PC-9 (cell line): Measurements from ENCODE around the gene SDK1. TPM values are rescaled to one million over a fixed set of nuclear protein-coding genes. Genes with fewer than 3 reads are reported as not detected.

Source experiments
- BruUV-seq: library from RNA; stranded (reverse); fragments of 400-500 nt; replicated peaks from 2 replicates; lab custom pipeline; 2021; lab: Mats Ljungman, UMichigan
- CTCF ChIA-PET: fragments of 300-600 bp; sonication (Branson Sonifier 250); formaldehyde crosslinking; loops from one replicate; lab custom pipeline; 2022; ENCODE audit warnings: antibody characterized with exemption; lab: Charles Lee
- POLR2A ChIA-PET: fragments of 300-600 bp; sonication (Branson Sonifier 250); formaldehyde crosslinking; loops from one replicate; lab custom pipeline; 2022; ENCODE audit warnings: antibody characterized with exemption; ENCODE audit not compliant: unreplicated experiment; lab: Charles Lee
- DNase-seq, 2 experiments: peaks; one replicate each; pipeline versions ENCODE4 v3.0.0 to v3.0.0-alpha.2; 2015 to 2022; ENCODE audit warnings: mixed read lengths in 1 of 2
- H2AFZ ChIP-seq: fragments of 200-600 bp; sonication (generic); 2 replicates; pipeline ENCODE4 v1.8.1; 2017; ENCODE audit warnings: antibody characterized with exemption
- H3F3A ChIP-seq: fragments of 200-600 bp; sonication (generic); 2 replicates; pipeline ENCODE4 v1.8.1; 2017; ENCODE audit warnings: antibody characterized with exemption, mild to moderate bottlenecking, low read depth; ENCODE audit not compliant: insufficient read depth
- H3K27ac ChIP-seq: fragments of 200-600 bp; sonication (generic); 2 replicates; pipeline ENCODE4 v1.6.1; 2016; ENCODE audit warnings: mixed run types
- H3K27me3 ChIP-seq: fragments of 200-600 bp; sonication (generic); 2 replicates; pipeline ENCODE4 v1.6.1; 2016; ENCODE audit warnings: low read depth, mixed run types; ENCODE audit not compliant: insufficient read depth
- H3K36me3 ChIP-seq: fragments of 200-600 bp; sonication (generic); 2 replicates; pipeline ENCODE4 v1.6.1; 2016; ENCODE audit warnings: low read depth, mixed run types
- H3K4me1 ChIP-seq: fragments of 200-600 bp; sonication (generic); replicated peaks from 2 replicates; pipeline ENCODE4 v1.6.1; 2016; ENCODE audit warnings: mixed run types; ENCODE audit not compliant: insufficient read depth
- H3K4me2 ChIP-seq: fragments of 200-600 bp; sonication (generic); 2 replicates; pipeline ENCODE4 v1.6.1; 2017; ENCODE audit warnings: mixed run types
- H3K4me3 ChIP-seq: fragments of 200-600 bp; sonication (generic); 2 replicates; pipeline ENCODE4 v1.6.1; 2016; ENCODE audit warnings: mixed run types
- H3K79me2 ChIP-seq: fragments of 200-600 bp; sonication (generic); 2 replicates; pipeline ENCODE4 v1.6.1; 2017; ENCODE audit warnings: low read depth, mixed run types
- H3K9me2 ChIP-seq: fragments of 200-600 bp; sonication (generic); 2 replicates; pipeline ENCODE4 v1.8.1; 2017; ENCODE audit warnings: mild to moderate bottlenecking; ENCODE audit not compliant: insufficient read depth
- H3K9me3 ChIP-seq: fragments of 200-600 bp; sonication (generic); 2 replicates; pipeline ENCODE4 v1.8.1; 2016; ENCODE audit warnings: low read depth; ENCODE audit not compliant: insufficient read depth
- H4K20me1 ChIP-seq: fragments of 200-600 bp; sonication (generic); 2 replicates; pipeline ENCODE4 v1.8.1; 2017; ENCODE audit not compliant: insufficient read depth
- CTCF ChIP-seq: fragments of 200-600 bp; sonication (generic); conservative IDR thresholded peaks from 2 replicates; pipeline ENCODE4 v1.6.1; 2017; ENCODE audit warnings: mixed run types, antibody characterized with exemption, mild to moderate bottlenecking, moderate library complexity
- EZH2 ChIP-seq: fragments of 200-600 bp; sonication (generic); IDR thresholded peaks from 2 replicates; pipeline ENCODE4 v1.8.0; 2017; ENCODE audit warnings: antibody characterized with exemption, low read depth
- intact Hi-C: fragments of 100-400 bp; cut with micrococcal nuclease; formaldehyde crosslinking; loops from one replicate; pipeline ENCODE4 v1.10.0; 2022; ENCODE audit not compliant: unreplicated experiment
- total RNA-seq: library from RNA; stranded (reverse); gene quantifications from 2 replicates; pipeline ENCODE4 v1.2.3, GENCODE V29; 2021

Gene SDK1
- total RNA-seq, 1 experiment from 2014 or later, result not detected

- TF ChIP-seq EZH2 (no peak), CTCF (no peak)
- Histone ChIP-seq H3K27me3 (peaks cover 100% of the 10 kb centered on the region), H2AFZ (no peak overlapping the region), H4K20me1 (no peaks in the 10 kb centered on the region; the same call in 1 of the 2 replicates), H3K9me2 (no peaks in the 10 kb centered on the region), H3K4me2 (no peak overlapping the region), H3K4me3 (no peak overlapping the region), H3K36me3 (no peaks in the 10 kb centered on the region), H3F3A (no peaks in the 10 kb centered on the region), H3K27ac (no peak overlapping the region), H3K4me1 (no peaks in the 10 kb centered on the region; the same call in 1 of the 2 replicates), H3K9me3 (no peaks in the 10 kb centered on the region), H3K79me2 (no peaks in the 10 kb centered on the region)
- POLR2A ChIA-PET, result no interaction called here
- intact Hi-C loops, result no loop called here
- CTCF ChIA-PET, result interaction anchor here (0.5 kb wide), 1 partner anchor 68 kb away, joined by 5 read pairs; no protein-coding TSS in a partner anchor
- BruUV-seq, result no TSS peak
- DNase-seq, result no peak
Observed at GRCh38 chr7:4170997-4171786, 870.1 kb downstream of the SDK1 start.

- no peak for DNase-seq
- BruUV-seq, result no TSS peak
Observed at GRCh38 chr7:4172883-4173282, 871.8 kb downstream of the SDK1 start.

GRCh38 chr7:4173615-4174014 is 872.6 kb downstream of the SDK1 start:
- Histone ChIP-seq H3F3A (no peaks in the 10 kb centered on the region), H3K4me3 (no peak overlapping the region), H3K36me3 (no peaks in the 10 kb centered on the region), H3K9me2 (no peaks in the 10 kb centered on the region), H3K9me3 (no peaks in the 10 kb centered on the region), H3K27ac (no peak overlapping the region), H3K4me2 (no peak overlapping the region), H3K27me3 (peaks cover 98% of the 10 kb centered on the region), H3K79me2 (no peaks in the 10 kb centered on the region), H2AFZ (no peak overlapping the region), H3K4me1 (no peaks in the 10 kb centered on the region; the same call in 1 of the 2 replicates), H4K20me1 (no peaks in the 10 kb centered on the region; the same call in 1 of the 2 replicates)
- POLR2A ChIA-PET, result no interaction called here
- BruUV-seq, result no TSS peak
- no peak for DNase-seq
- intact Hi-C loops, result no loop called here
- CTCF ChIA-PET, result no interaction called here
- no peak for TF ChIP-seq CTCF

More at GRCh38 chr7:4172883-4173282, 871.8 kb downstream of the SDK1 start:
- Histone ChIP-seq H3K36me3 (no peaks in the 10 kb centered on the region), H3K4me2 (no peak overlapping the region), H3K27ac (no peak overlapping the region), H2AFZ (no peak overlapping the region), H3K4me1 (no peaks in the 10 kb centered on the region; the same call in 1 of the 2 replicates), H3K9me2 (no peaks in the 10 kb centered on the region), H3K9me3 (no peaks in the 10 kb centered on the region), H3K4me3 (no peak overlapping the region), H3F3A (no peaks in the 10 kb centered on the region), H4K20me1 (no peaks in the 10 kb centered on the region; the same call in 1 of the 2 replicates), H3K27me3 (peaks cover 98% of the 10 kb centered on the region), H3K79me2 (no peaks in the 10 kb centered on the region)
- POLR2A ChIA-PET, result no interaction called here
- intact Hi-C loops, result no loop called here
- TF ChIP-seq CTCF (no peak), EZH2 (no peak)
- CTCF ChIA-PET, result no interaction called here
